ENCODE data around the gene CACNA1C.
"Not testable (repeated sequence)": the region's sequence is repeated elsewhere in the genome, so short reads cannot be mapped to it uniquely, and the experiment has no call there.

Gene CACNA1C

DNA sequence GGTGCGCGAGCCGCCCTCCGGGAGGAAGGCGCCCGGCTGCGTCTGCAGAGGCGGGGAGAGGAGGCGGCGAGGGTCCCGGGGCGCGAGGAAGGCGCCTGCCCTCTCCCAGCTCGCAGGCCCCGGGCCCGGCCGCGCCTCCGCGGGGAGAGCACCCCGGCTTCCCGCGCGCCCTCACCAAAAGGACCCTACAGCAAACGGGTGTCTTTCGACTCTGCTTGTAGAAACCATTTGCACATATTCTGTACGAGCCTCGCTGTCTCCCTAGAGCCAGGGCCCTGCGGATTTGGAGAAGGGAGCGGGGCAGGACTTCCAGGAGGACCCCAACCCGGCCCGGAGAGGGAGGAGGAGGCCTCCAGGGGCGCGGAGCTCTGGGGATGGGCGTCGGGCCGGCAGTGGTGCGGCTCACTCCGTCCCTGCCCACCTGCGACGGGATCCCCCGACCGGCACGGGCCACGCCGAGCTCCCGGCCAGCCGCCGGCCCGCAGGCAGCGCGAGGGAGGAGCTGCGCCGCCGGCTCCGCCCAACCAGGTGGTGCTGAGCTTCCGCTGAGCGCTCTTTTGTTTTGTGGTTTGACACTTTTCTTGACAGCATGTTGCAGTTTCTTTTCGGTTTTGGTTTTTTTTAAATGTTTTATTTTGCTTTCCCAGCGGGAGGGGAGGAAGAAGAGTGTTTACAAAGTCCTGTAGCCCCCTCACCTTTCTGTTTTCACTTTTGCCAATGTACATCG is 638.7 kb downstream of the CACNA1C start:
- no peak for DNase-seq (ENCODE audit: low spot score)

GRCh38 chr12:2692080-2692479 is 639.3 kb downstream of the CACNA1C start:
- peak; percentile 1 for DNase-seq (ENCODE audit: low spot score)

DNA sequence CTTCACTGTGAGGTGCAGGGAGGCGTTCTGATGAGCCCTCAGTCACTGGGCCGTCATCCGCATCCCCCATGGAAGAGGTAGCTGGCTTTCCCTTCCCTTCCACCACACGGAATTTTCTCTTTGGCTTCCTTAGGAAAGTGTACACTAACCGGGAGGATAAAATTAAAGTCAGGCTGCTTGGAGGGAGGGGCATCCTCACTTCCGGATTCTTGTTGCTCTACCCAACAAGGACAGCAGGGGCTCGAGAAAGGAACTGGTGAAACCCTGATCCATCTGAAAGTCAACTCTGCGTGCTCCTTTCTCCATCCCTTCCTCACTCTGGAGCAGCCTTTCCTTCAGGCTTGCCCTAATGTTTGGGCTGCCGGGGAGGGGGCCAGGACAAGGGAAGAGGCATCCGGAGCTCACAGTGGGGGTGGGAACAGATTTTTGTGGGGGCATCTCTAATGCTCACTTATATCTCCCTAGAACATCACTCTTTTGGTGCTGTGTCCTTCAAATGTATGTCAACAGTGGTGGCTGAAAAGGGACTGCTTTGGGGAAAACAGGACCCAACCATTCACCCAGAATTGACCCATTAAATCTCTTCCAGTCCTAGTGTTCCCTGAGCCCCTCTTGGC is 640.6 kb downstream of the CACNA1C start:
- peak; percentile 23 for DNase-seq (ENCODE audit: low spot score)

DNA sequence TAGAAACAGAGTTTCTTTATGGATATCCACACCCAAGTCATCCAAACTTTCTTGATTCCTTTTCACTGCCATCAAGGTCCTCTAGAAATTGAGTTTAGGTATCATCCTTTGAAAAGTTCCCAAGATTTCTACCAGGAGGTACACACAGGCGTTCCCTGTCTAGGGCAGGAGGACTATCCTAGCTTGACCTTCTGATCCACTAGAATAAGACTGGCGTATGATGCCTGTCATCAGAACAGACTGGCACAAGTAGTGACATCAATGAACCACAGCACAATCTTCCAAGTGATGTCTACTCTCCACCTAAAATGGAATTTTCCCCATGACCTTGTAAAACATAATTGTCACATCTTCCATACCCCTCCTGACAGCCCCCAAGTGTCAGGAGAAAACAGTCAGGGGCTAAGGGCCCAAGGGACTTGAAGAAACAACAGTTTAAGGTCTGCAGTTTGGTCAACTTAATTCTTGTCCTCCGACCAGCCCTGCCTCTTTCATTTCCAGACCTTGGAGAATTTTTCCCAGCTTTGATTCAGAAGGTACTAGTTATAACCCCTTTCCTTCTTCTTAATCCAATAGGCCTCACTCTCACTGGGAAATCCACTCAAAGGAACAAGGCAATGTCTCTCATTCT is 641.3 kb downstream of the CACNA1C start:
- peak; percentile 0 for DNase-seq (ENCODE audit: low spot score)

- DNase-seq (ENCODE audit: low spot score) = peak; percentile 8
Observed at GRCh38 chr12:2696136-2696535, 643.3 kb downstream of the CACNA1C start.

- DNase-seq (ENCODE audit: low spot score) = peak; percentile 1
Observed at GRCh38 chr12:2697057-2697800, 644.4 kb downstream of the CACNA1C start.

- DNase-seq (ENCODE audit: low spot score) = no peak
Observed at GRCh38 chr12:2698566-2698965, 645.8 kb downstream of the CACNA1C start.

GRCh38 chr12:2710701-2711100 is 657.9 kb downstream of the CACNA1C start:
- DNase-seq (ENCODE audit: low spot score) = no peak

- no peak for DNase-seq (ENCODE audit: low spot score)
Observed at GRCh38 chr12:2719392-2719791, 666.6 kb downstream of the CACNA1C start.

DNA sequence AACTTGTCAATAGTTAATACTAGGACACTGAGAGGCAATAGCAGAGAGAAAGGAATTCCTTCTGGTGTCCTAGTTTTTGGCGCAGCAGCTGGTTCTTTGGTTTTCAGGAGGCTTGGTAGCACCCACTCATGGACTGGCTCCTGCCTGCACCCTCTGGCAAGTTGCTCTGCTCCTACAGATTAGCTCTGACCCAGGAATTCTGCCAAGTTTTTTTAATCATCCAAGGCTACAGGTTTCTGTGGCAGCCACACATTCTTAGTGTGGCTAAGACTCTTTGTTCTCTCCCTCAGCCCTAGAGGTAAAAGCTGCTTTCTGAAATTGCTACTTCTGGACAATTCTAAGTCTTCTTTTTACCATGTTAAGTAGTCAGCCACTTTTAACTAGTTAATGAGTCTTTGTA is 670.0 kb downstream of the CACNA1C start:
- DNase-seq (ENCODE audit: low spot score) = no peak

DNA sequence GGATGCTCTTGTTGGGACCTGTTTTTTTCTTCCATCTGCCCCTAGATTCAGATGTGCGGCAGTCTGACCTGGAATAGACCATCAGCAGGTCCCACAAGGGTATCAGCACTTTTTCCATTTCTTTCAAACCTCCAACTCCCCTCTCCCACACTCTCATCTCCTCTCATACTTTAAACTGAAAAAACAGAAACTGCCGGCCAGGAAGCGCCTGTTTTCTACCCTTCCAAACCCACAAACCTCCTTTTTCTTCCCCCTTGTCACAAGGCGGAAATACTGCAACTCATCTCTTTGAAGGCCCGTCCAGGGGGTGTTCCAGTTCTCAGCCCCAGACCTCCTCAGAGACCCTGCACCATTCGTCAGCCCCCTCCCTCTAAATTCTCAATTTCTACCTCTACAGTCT is 679.5 kb downstream of the CACNA1C start:
- DNase-seq (ENCODE audit: low spot score) = no peak

GRCh38 chr12:2733493-2734355 is 680.9 kb downstream of the CACNA1C start:
- no peak for DNase-seq (ENCODE audit: low spot score)

GRCh38 chr12:2735432-2735831 is 682.6 kb downstream of the CACNA1C start:
- DNase-seq (ENCODE audit: low spot score) = no peak

GRCh38 chr12:2737656-2738241 is 685.0 kb downstream of the CACNA1C start:
- DNase-seq (ENCODE audit: low spot score) = no peak

DNA sequence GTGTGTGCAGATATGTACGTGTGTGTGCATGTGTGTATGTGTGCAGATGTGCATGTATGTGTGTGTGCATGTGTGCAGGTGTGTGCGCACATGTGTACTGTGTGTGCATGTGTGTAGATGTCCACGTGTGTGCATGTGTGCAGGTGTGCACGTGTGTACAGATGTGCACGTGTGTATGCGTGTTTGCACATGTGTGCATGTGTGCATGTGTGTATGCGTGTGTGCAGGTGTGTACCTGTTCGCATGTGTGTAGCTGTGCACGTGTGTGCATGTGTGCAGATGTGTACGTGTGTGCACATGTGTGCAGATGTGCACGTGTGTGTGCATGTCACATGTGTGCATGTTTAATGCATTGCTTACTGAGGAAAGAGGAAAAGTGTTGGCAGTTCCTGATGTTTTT is 686.3 kb downstream of the CACNA1C start:
- no peak for DNase-seq (ENCODE audit: low spot score)

DNA sequence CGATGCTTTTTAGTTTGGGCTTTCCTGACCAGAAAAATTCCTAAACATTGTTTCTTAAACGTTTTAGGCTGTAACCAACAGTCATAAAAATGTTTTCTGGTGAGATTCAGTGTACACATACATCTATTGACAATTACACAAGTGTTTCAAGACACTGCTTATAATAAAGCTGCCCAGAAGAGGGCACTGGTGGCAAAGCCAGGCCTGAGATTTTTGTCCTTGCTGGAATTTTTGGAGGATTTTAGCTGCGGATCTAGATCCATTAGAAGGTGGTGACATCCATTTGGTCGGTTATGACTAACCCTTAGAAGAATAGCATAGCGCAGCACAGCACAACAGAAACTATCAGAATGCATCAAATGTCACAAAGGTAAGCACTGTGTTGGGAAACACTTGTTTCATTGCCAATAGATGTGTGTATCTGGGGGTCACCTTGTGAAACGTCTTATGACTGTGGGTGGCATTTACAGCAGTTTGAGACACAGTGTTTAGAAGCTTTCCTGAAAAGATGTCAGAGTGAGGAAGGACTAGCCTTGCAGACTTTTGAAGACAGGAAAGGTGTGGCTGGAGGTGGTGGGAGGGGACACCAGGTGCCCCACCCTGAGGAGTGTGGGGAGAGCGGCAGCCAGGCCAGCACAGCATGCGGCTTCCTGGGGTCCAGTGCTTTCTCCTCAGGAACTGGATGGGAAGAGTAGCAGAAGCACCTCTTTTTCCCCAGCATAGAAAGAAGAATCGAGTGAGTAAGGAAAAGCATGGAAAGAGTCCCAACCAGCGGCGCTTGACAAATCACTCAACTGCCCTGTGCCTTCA is 687.2 kb downstream of the CACNA1C start:
- no peak for DNase-seq (ENCODE audit: low spot score)

- DNase-seq (ENCODE audit: low spot score) = not testable (repeated sequence)
Observed at GRCh38 chr12:2742037-2742436, 689.2 kb downstream of the CACNA1C start.

- DNase-seq (ENCODE audit: low spot score) = no peak
Observed at GRCh38 chr12:2743478-2743877, 690.7 kb downstream of the CACNA1C start.

DNA sequence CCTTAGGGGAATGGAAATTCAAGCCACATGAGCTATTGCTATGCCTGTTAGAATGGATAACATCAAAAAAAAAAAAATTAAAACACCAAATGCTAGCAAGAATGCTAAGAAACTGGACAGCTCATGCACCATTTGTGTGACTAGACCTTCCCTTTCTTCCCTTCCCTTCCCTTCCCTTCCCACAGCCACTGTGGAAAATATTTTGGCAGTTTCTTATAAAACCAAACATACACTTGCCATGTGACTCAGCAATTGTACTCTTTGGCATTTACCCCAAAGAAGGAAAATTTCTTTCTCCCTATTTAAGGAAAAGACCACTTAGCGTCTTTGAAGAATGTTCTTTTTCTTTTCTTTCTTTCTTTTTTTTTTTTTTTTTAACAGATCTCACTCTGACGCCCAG is 692.9 kb downstream of the CACNA1C start:
- no peak for DNase-seq (ENCODE audit: low spot score)
